MCF 10A (cell line): ENCODE results near the gene ISY1. TPM values are rescaled to one million over a fixed set of nuclear protein-coding genes. Genes with fewer than 3 reads are reported as not detected.

Experiments
- BruUV-seq: library from RNA; stranded (reverse); fragments of 400-500 nt; replicated peaks from 2 replicates; lab custom pipeline; 2021; lab: Mats Ljungman, UMichigan
- CTCF ChIA-PET: fragments of 300-600 bp; sonication (Branson Sonifier 250); formaldehyde crosslinking; extraction: SDS; loops from one replicate; lab custom pipeline; 2021; ENCODE audit warnings: antibody characterized with exemption, inconsistent platforms; lab: Yijun Ruan, JAX
- POLR2A ChIA-PET: fragments of 300-600, 350-650 bp; sonication (Branson Sonifier 250); formaldehyde crosslinking; extraction: SDS; loops from one replicate; lab custom pipeline; 2020; ENCODE audit warnings: antibody characterized with exemption, inconsistent platforms; lab: Yijun Ruan, JAX
- DNase-seq: peaks from one replicate; pipeline ENCODE4 v3.0.0-alpha.2; 2018; ENCODE audit not compliant: unreplicated experiment
- H3K27ac Mint-ChIP-seq: one replicate; pipeline ENCODE4 v1.8.0; 2022; ENCODE audit warnings: mild to moderate bottlenecking, low read depth, mixed read lengths; ENCODE audit not compliant: unreplicated experiment
- H3K27me3 Mint-ChIP-seq: one replicate; pipeline ENCODE4 v1.8.0; 2022; ENCODE audit warnings: mixed read lengths; ENCODE audit not compliant: insufficient read depth, unreplicated experiment
- H3K36me3 Mint-ChIP-seq: one replicate; pipeline ENCODE4 v1.8.0; 2022; ENCODE audit warnings: mild to moderate bottlenecking, moderate library complexity, mixed read lengths; ENCODE audit not compliant: insufficient read depth, unreplicated experiment
- H3K4me1 Mint-ChIP-seq: one replicate; pipeline ENCODE4 v1.8.0; 2022; ENCODE audit warnings: mixed read lengths; ENCODE audit not compliant: insufficient read depth, unreplicated experiment
- H3K4me3 Mint-ChIP-seq: one replicate; pipeline ENCODE4 v1.8.0; 2022; ENCODE audit warnings: mild to moderate bottlenecking, moderate library complexity, mixed read lengths; ENCODE audit not compliant: unreplicated experiment
- H3K9me3 Mint-ChIP-seq: one replicate; pipeline ENCODE4 v1.8.0; 2022; ENCODE audit warnings: mixed read lengths; ENCODE audit not compliant: unreplicated experiment
- intact Hi-C: fragments of 100-400 bp; cut with micrococcal nuclease; formaldehyde crosslinking; loops from 2 replicates; pipeline ENCODE4 v1.14.1; 2022
- total RNA-seq: library from RNA; stranded (reverse); gene quantifications from 2 replicates; pipeline ENCODE4 v1.2.3, GENCODE V29; 2022
- TF ChIP-seq, protein P1 (sequence below): fragments of 200-600 bp; IDR thresholded peaks from one replicate; pipeline ENCODE4 v1.8.0; 2022; ENCODE audit warnings: antibody characterized with exemption, mild to moderate bottlenecking; ENCODE audit not compliant: unreplicated experiment

ISY1 gene
- total RNA-seq, 1 experiment from 2014 or later = 52.5 TPM

DNA sequence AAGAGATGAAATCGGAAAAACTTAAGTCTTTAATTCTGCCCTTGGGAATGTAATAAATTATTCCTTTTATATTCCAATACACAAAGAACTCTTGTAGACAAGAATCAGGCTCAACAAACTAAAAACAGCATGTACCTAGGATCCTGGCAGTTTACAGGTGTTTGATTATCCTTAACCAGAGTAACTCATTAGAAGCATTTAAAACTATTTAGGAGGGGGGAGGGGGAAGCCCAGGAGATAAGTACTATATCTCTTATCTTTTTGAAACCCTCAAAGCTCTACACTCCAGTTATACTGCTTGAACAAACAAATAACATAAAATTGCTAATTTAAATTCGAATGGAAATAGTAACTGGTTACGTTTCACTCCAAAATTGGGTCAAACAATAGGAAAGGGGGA, 21.0 kb upstream of the ISY1 start:
- POLR2A ChIA-PET = interaction anchor here (0.7 to 11.8 kb wide), 18 partner anchors 9 to 134 kb away, joined by 3 to 217 read pairs (median 12); partner anchors contain the start of genes COPG1 and RAB43
- H3K27me3 Mint-ChIP-seq = no peaks in the 10 kb centered on the region

DNA sequence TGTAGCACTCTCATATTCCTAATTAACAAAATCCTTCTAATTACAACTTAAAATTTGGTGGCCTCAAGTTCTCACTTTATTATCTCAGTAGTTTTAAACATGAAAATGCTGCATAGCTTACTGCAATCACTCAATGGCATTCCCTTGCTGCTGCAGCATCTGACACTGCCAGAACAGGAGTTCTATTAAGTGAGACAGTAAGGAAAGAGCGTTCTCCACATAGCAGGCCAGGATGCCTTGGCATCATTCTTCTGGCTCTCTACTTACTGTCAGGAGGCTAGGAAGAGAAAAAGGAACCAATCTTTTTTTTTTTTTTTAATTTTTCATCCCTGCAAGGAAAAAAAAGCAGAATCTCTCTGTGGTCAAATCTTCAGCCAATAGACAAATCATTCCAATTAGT, 19.6 kb upstream of the ISY1 start:
- Mint-ChIP-seq H3K27me3 (no peaks in the 10 kb centered on the region), H3K9me3 (no peaks in the 10 kb centered on the region), H3K4me1 (peaks cover 23% of the 10 kb centered on the region), H3K36me3 (peaks cover 84% of the 10 kb centered on the region), H3K4me3 (peak overlapping the region; percentile 84), H3K27ac (peak overlapping the region; percentile 32)
- TF ChIP-seq, protein P1, sequence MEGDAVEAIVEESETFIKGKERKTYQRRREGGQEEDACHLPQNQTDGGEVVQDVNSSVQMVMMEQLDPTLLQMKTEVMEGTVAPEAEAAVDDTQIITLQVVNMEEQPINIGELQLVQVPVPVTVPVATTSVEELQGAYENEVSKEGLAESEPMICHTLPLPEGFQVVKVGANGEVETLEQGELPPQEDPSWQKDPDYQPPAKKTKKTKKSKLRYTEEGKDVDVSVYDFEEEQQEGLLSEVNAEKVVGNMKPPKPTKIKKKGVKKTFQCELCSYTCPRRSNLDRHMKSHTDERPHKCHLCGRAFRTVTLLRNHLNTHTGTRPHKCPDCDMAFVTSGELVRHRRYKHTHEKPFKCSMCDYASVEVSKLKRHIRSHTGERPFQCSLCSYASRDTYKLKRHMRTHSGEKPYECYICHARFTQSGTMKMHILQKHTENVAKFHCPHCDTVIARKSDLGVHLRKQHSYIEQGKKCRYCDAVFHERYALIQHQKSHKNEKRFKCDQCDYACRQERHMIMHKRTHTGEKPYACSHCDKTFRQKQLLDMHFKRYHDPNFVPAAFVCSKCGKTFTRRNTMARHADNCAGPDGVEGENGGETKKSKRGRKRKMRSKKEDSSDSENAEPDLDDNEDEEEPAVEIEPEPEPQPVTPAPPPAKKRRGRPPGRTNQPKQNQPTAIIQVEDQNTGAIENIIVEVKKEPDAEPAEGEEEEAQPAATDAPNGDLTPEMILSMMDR = no peak
- DNase-seq = peak; percentile 36
- ChIA-PET CTCF (interaction anchor here (0.6 to 6.6 kb wide), 8 partner anchors 9 to 210 kb away, joined by 3 to 78 read pairs (median 6); partner anchors contain the start of gene COPG1), POLR2A (interaction anchor here (0.7 to 11.8 kb wide), 13 partner anchors 11 to 650 kb away, joined by 3 to 217 read pairs (median 11); partner anchors contain the start of genes COPG1 and HMCES)
- intact Hi-C loops = no loop called here
- BruUV-seq = TSS peak; percentile 1

More for the DNA sequence above, 21.0 kb upstream of the ISY1 start:
- Mint-ChIP-seq H3K36me3 (peaks cover 72% of the 10 kb centered on the region), H3K27ac (peak overlapping the region; percentile 96), H3K4me1 (peaks cover 13% of the 10 kb centered on the region), H3K9me3 (no peaks in the 10 kb centered on the region), H3K4me3 (peak overlapping the region; percentile 84)
- BruUV-seq = no TSS peak
- TF ChIP-seq, protein P1 = no peak
- no peak for DNase-seq
- CTCF ChIA-PET = interaction anchor here (1.0 to 6.6 kb wide), 7 partner anchors 10 to 135 kb away, joined by 3 to 78 read pairs (median 3); partner anchors contain the start of gene COPG1
- intact Hi-C loops = loop anchor here (1.0 kb wide), 1 partner anchor 63 kb away; no protein-coding TSS in a partner anchor

DNA sequence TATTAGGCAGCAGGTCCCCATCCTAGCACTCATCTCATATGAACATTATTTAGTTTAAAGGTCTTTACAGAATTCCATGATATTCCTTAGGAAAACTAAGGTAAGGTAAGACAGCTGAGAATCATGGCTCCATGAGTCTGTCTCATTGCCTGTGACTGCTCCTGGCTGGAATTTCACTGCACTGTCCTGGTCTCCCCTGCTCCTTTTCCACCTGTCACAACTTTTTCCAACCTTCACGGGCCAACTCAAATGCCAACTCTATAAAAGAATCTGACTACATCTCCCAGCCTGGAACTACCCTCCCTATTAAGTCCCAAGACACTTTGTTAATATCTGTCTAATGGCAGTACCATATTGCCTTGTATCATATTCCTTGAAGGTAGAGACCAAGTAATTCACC, 15.2 kb upstream of the ISY1 start:
- H3K9me3 Mint-ChIP-seq = no peaks in the 10 kb centered on the region
- peaks cover 28% of the 10 kb centered on the region for H3K4me1 Mint-ChIP-seq
- no peak overlapping the region for H3K27ac Mint-ChIP-seq
- DNase-seq = no peak
- ChIA-PET CTCF (interaction anchor here (1.3 to 2.5 kb wide), 3 partner anchors 70 to 206 kb away, joined by 3 to 15 read pairs (median 5); no protein-coding TSS in a partner anchor), POLR2A (interaction anchor here (1.0 to 2.6 kb wide), 5 partner anchors 10 to 73 kb away, joined by 3 to 18 read pairs (median 8); partner anchors contain the start of gene COPG1)
- no TSS peak for BruUV-seq
- no peaks in the 10 kb centered on the region for H3K27me3 Mint-ChIP-seq
- TF ChIP-seq, protein P1 = no peak
- H3K36me3 Mint-ChIP-seq = peaks cover 70% of the 10 kb centered on the region
- no peak overlapping the region for H3K4me3 Mint-ChIP-seq
- intact Hi-C loops = no loop called here

DNA sequence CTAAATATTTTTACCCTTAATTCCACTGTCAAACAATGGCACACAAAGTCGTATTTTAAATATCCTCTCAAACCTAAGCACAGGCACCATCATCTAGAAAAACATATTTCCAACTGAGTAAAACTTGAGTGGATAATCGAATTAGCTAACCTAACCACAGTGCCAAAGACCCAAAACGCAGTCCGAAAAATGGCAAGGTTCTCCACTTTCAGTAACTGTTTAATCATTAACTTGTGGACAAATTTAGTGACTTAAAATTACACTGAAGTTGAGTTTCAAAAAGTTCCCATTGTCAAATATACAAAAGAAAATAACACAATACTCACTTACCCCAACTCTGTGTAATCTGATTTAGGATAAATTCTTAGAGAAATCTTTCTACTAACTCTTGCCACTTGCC, 12.9 kb upstream of the ISY1 start:
- H3K36me3 Mint-ChIP-seq = peaks cover 72% of the 10 kb centered on the region
- no peaks in the 10 kb centered on the region for H3K9me3 Mint-ChIP-seq
- intact Hi-C loops = no loop called here
- no peaks in the 10 kb centered on the region for H3K27me3 Mint-ChIP-seq
- DNase-seq = no peak
- no peak overlapping the region for H3K27ac Mint-ChIP-seq
- H3K4me3 Mint-ChIP-seq = no peak overlapping the region
- peaks cover 15% of the 10 kb centered on the region for H3K4me1 Mint-ChIP-seq
- no TSS peak for BruUV-seq
- ChIA-PET POLR2A (interaction anchor here (0.7 to 1.6 kb wide), 2 partner anchors 12 to 52 kb away, joined by 3 read pairs; no protein-coding TSS in a partner anchor), CTCF (no interaction called here)
- TF ChIP-seq, protein P1 = no peak
